ENCODE data around the gene FBXO47. TPM values are rescaled to one million over a fixed set of nuclear protein-coding genes. Genes with fewer than 3 reads are reported as not detected.

FBXO47 gene
- total and polyA plus RNA-seq, 2 of the 13 experiments (the other 11 are each of a cell fraction or from before 2014, with no cell fraction given) = not detected

DNA sequence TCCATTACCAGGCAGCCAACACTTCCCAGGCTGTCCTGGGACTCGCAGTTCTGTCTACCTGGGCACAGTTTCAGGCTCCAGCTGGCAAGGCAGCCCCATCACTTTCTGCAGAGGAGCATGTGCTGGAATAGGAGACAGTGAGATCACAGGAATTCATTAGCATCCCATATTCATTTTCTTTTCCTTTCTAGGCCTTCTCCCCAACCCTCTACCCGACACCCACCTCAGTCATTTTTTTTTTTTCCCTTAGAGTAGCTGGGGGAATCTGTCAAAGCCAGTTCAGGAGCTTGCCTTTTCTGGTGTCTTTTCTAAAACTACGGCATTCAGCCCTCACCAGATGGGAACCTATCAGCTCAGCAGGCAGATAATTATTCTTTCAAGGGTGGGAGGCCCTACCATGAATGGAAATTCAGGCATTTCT lies 42.4 kb upstream of the FBXO47 start:
- H3K9ac ChIP-seq (ENCODE audit: insufficient read depth, low read depth, low read length) = no peak overlapping the region
- H3K4me2 ChIP-seq (ENCODE audit: low read depth, low read length) = no peak overlapping the region
- ChIA-PET CTCF (ENCODE audit: low intra/inter-chr PET ratio, low total read pairs) (no interaction called here), POLR2A (no interaction called here)
- H2AFZ ChIP-seq (ENCODE audit: low read length) = no peak overlapping the region
- DNase-seq (ENCODE audit: low spot score) (no peak), FAIRE-seq (no peak), ATAC-seq (no peak)
- H3K9me3 ChIP-seq (ENCODE audit: low read length) = peaks cover 4% of the 10 kb centered on the region; the same call in 1 of the 2 replicates
- no peaks in the 10 kb centered on the region for H3K79me2 ChIP-seq (ENCODE audit: insufficient read depth, low read length)
- in situ Hi-C loops (cut with HindIII; ENCODE audit: extremely low pct_ligation_motif_present, low pct_unique_long_range_greater_than_20kb) = no loop called here
- H4K20me1 ChIP-seq (ENCODE audit: insufficient read depth, low read length) = no peaks in the 10 kb centered on the region
- peaks cover 7% of the 10 kb centered on the region for H3K4me1 ChIP-seq (ENCODE audit: insufficient read depth, low read length)
- 16% methylated on average over 3 of the region's 3 CpGs for WGBS (ENCODE audit: low lambda C conversion rate)
- H3K27me3 ChIP-seq (ENCODE audit: control insufficient read depth in 1 of 2, insufficient read depth in 2 of 2, low read length in 2 of 2) = peaks cover 0 to 16% of the 10 kb centered on the region in 2 experiments; a peak in 1 of 5 replicates
- no TSS peak for BruUV-seq (replicated peaks)
- no peak overlapping the region for H3K27ac ChIP-seq (ENCODE audit: extremely low read length, insufficient read depth, low read length)
- H3K4me3 ChIP-seq (replicated peaks in 1 of 3; ENCODE audit: insufficient read depth in 1 of 3, low read depth in 2 of 3, low read length in 3 of 3) = no peak overlapping the region
- intact Hi-C loops (cut with micrococcal nuclease; ENCODE audit: unreplicated experiment) = no loop called here
- TF ChIP-seq ZNF101 (CRISPR knock-in tag; IDR thresholded peaks at IDR 0.05; ENCODE audit: borderline replicate concordance, low read depth) = no peak
- no peak for TF ChIP-seq ZNF496 (CRISPR knock-in tag; IDR thresholded peaks at IDR 0.05; ENCODE audit: insufficient replicate concordance)
- no peak for TF ChIP-seq ATF7 (IDR thresholded peaks at IDR 0.05)
- no peak for TF ChIP-seq ATF7 (CRISPR knock-in tag; IDR thresholded peaks at IDR 0.05)
- TF ChIP-seq, protein P1, sequence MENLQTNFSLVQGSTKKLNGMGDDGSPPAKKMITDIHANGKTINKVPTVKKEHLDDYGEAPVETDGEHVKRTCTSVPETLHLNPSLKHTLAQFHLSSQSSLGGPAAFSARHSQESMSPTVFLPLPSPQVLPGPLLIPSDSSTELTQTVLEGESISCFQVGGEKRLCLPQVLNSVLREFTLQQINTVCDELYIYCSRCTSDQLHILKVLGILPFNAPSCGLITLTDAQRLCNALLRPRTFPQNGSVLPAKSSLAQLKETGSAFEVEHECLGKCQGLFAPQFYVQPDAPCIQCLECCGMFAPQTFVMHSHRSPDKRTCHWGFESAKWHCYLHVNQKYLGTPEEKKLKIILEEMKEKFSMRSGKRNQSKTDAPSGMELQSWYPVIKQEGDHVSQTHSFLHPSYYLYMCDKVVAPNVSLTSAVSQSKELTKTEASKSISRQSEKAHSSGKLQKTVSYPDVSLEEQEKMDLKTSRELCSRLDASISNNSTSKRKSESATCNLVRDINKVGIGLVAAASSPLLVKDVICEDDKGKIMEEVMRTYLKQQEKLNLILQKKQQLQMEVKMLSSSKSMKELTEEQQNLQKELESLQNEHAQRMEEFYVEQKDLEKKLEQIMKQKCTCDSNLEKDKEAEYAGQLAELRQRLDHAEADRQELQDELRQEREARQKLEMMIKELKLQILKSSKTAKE (CRISPR knock-in tag; IDR thresholded peaks at IDR 0.05; ENCODE audit: borderline replicate concordance) = no peak
- TF ChIP-seq ZNF780A (CRISPR knock-in tag; IDR thresholded peaks at IDR 0.05) = no peak
- TF ChIP-seq CEBPG (CRISPR knock-in tag; IDR thresholded peaks at IDR 0.05) = no peak
- TF ChIP-seq HDAC2 (CRISPR knock-in tag; IDR thresholded peaks at IDR 0.05) = no peak
- no peak for TF ChIP-seq ZSCAN12 (CRISPR knock-in tag; IDR thresholded peaks at IDR 0.05)
- TF ChIP-seq, protein P2, sequence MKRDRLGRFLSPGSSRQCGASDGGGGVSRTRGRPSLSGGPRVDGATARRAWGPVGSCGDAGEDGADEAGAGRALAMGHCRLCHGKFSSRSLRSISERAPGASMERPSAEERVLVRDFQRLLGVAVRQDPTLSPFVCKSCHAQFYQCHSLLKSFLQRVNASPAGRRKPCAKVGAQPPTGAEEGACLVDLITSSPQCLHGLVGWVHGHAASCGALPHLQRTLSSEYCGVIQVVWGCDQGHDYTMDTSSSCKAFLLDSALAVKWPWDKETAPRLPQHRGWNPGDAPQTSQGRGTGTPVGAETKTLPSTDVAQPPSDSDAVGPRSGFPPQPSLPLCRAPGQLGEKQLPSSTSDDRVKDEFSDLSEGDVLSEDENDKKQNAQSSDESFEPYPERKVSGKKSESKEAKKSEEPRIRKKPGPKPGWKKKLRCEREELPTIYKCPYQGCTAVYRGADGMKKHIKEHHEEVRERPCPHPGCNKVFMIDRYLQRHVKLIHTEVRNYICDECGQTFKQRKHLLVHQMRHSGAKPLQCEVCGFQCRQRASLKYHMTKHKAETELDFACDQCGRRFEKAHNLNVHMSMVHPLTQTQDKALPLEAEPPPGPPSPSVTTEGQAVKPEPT (CRISPR knock-in tag; IDR thresholded peaks at IDR 0.05; ENCODE audit: low read depth) = no peak
- TF ChIP-seq REL (CRISPR knock-in tag; conservative IDR thresholded peaks at IDR 0.05) = no peak
- TF ChIP-seq ZNF550 (CRISPR knock-in tag; IDR thresholded peaks at IDR 0.05; ENCODE audit: borderline replicate concordance) = no peak
- no peak for TF ChIP-seq ZFP36L1 (CRISPR knock-in tag; IDR thresholded peaks at IDR 0.05)
- TF ChIP-seq ZNF607 (CRISPR knock-in tag; IDR thresholded peaks at IDR 0.05; ENCODE audit: borderline replicate concordance) = no peak
- TF ChIP-seq ZNF839 (CRISPR knock-in tag; IDR thresholded peaks at IDR 0.05; ENCODE audit: borderline replicate concordance) = no peak
- TF ChIP-seq, protein P3, sequence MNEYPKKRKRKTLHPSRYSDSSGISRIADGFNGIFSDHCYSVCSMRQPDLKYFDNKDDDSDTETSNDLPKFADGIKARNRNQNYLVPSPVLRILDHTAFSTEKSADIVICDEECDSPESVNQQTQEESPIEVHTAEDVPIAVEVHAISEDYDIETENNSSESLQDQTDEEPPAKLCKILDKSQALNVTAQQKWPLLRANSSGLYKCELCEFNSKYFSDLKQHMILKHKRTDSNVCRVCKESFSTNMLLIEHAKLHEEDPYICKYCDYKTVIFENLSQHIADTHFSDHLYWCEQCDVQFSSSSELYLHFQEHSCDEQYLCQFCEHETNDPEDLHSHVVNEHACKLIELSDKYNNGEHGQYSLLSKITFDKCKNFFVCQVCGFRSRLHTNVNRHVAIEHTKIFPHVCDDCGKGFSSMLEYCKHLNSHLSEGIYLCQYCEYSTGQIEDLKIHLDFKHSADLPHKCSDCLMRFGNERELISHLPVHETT (CRISPR knock-in tag; conservative IDR thresholded peaks at IDR 0.05) = no peak
- TF ChIP-seq NKX3-1 (CRISPR knock-in tag; IDR thresholded peaks at IDR 0.05) = no peak
- TF ChIP-seq YY1 (IDR thresholded peaks at IDR 0.05; ENCODE audit: insufficient read depth, insufficient replicate concordance, low read depth, low read length) = no peak
- no peak for TF ChIP-seq FOXC1 (CRISPR knock-in tag; IDR thresholded peaks at IDR 0.05; ENCODE audit: borderline replicate concordance)
- H3K36me3 ChIP-seq (replicated peaks in 1 of 2; ENCODE audit: control insufficient read depth in 1 of 2, insufficient read depth in 2 of 2, low read length in 2 of 2) = no peaks in the 10 kb centered on the region

Data from HepG2 (cell line).